Vagina (tissue), 2 donors: ENCODE measurements around the gene PIGM. TPM values are rescaled to one million over a fixed set of nuclear protein-coding genes. Genes with fewer than 3 reads are reported as not detected.

Experiments used
- DNase-seq, 2 donors: peaks; one replicate each; pipeline ENCODE4 v3.0.0-alpha.2; 2017; ENCODE audit errors: extremely low spot score in 2 of 2
- H3K27ac ChIP-seq: fragments of 200-600 bp; sonication (generic); one replicate; pipeline ENCODE4 v1.5.1; 2019
- H3K27me3 ChIP-seq: fragments of 200-600 bp; sonication (generic); one replicate; pipeline ENCODE4 v1.5.1; 2019
- H3K36me3 ChIP-seq, 2 donors: fragments of 200-600 bp; sonication (generic); one replicate each; pipeline ENCODE4 v1.5.1; 2017 to 2019
- H3K4me1 ChIP-seq: fragments of 200-600 bp; sonication (generic); one replicate; pipeline ENCODE4 v1.5.1; 2019
- H3K4me3 ChIP-seq, 2 donors: fragments of 200-600 bp; sonication (generic); 1 replicate in 1 of 2; 2 replicates in 1 of 2; pipeline ENCODE4 v1.5.1; 2016 to 2019
- H3K9me3 ChIP-seq: fragments of 200-600 bp; sonication (generic); one replicate; pipeline ENCODE4 v1.5.1; 2019
- CTCF ChIP-seq, 3 experiments: fragments of 450-650 bp in 2 of 3; fragments of 200-600 bp in 1 of 3; sonication (generic) in 1 of 3; IDR thresholded peaks; one replicate each; pipeline ENCODE4 v1.5.1; 2017 to 2019; ENCODE audit warnings: antibody characterized with exemption in 3 of 3, mild to moderate bottlenecking in 2 of 3, moderate library complexity in 2 of 3
- POLR2A ChIP-seq, 2 donors: fragments of 450-650 bp; IDR thresholded peaks; one replicate each; pipeline ENCODE4 v1.6.1; 2017; ENCODE audit warnings: antibody characterized with exemption in 2 of 2, mild to moderate bottlenecking in 2 of 2, moderate library complexity in 2 of 2
- POLR2AphosphoS5 ChIP-seq, 2 donors: sonication (generic); formaldehyde crosslinking; IDR thresholded peaks; one replicate each; pipeline ENCODE4 v1.9.0; 2017; ENCODE audit warnings: antibody characterized with exemption in 2 of 2, mild to moderate bottlenecking in 2 of 2, low read depth in 1 of 2; ENCODE audit not compliant: insufficient read depth in 1 of 2
- intact Hi-C: fragments of 100-400 bp; cut with DNase I; formaldehyde crosslinking; loops from one replicate; pipeline ENCODE4 v1.15.1; 2023
- total RNA-seq: library from RNA; depleted of rRNA; stranded (reverse); fragments of >200 nt; gene quantifications from one replicate; pipeline ENCODE4 v1.2.3, GENCODE V29; 2016

The PIGM gene
- total RNA-seq, 1 donor from 2014 or later: 2.7 TPM

GRCh38 chr1:160009081-160009480 lies 22.7 kb downstream of the PIGM start:
- Histone ChIP-seq H3K36me3 (no peaks in the 10 kb centered on the region), H3K4me3 (no peak overlapping the region), H3K27ac (no peak overlapping the region), H3K9me3 (no peaks in the 10 kb centered on the region), H3K27me3 (no peaks in the 10 kb centered on the region), H3K4me1 (no peaks in the 10 kb centered on the region)
- intact Hi-C loops: no loop called here
- TF ChIP-seq CTCF (IDR thresholded peaks at IDR 0.05) (no peak), POLR2A (IDR thresholded peaks at IDR 0.05) (no peak), POLR2AphosphoS5 (IDR thresholded peaks at IDR 0.05; ENCODE audit: insufficient read depth in 1 of 2, low read depth in 1 of 2) (no peak)
- no peak for DNase-seq

- Histone ChIP-seq H3K4me1 (no peaks in the 10 kb centered on the region), H3K4me3 (no peak overlapping the region), H3K27me3 (no peaks in the 10 kb centered on the region), H3K9me3 (no peaks in the 10 kb centered on the region), H3K27ac (no peak overlapping the region), H3K36me3 (no peaks in the 10 kb centered on the region)
- DNase-seq: no peak
- TF ChIP-seq POLR2A (IDR thresholded peaks at IDR 0.05): no peak
- TF ChIP-seq POLR2AphosphoS5 (IDR thresholded peaks at IDR 0.05; ENCODE audit: insufficient read depth in 1 of 2, low read depth in 1 of 2): no peak
- TF ChIP-seq CTCF (IDR thresholded peaks at IDR 0.05): peak in 2 of 3 experiments; percentile 72 to 79
- intact Hi-C loops: loop anchor here (2.0 kb wide), 1 partner anchor 71 kb away; no protein-coding TSS in a partner anchor
Observed at GRCh38 chr1:160007577-160008200, 24.1 kb downstream of the PIGM start.

DNA sequence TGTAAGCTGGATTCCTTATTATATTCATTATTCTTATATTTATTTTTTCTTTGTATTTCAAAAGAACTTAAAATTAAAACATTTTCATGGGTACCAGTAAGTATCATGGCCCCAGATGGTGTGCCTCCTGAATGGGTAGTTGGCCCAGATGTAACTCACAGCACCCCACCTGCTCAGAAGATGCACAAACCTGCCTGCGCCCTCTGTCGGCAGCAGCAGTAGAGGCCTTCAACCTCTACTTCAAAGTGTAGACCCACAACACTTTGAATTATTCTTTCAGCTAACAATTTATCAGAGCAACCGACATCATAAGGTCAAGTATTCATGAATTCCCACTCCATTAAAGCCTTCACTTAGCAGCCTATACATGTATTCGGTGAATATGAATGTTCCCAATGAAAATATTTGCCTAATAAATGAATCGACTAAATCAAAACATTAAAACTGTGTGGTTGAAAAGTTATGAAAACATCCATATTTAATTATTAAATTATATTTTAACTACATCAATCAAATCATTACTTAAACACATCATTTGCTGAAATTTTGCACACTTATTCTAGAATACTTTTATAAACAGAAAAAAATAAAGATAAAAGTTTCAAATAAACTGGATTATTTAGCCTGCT lies 25.4 kb downstream of the PIGM start:
- TF ChIP-seq CTCF (IDR thresholded peaks at IDR 0.05): peak in 2 of 3 experiments; percentile 54 to 60
- TF ChIP-seq POLR2AphosphoS5 (IDR thresholded peaks at IDR 0.05; ENCODE audit: insufficient read depth in 1 of 2, low read depth in 1 of 2): no peak
- Histone ChIP-seq H3K4me3 (no peak overlapping the region), H3K27me3 (no peaks in the 10 kb centered on the region), H3K9me3 (no peaks in the 10 kb centered on the region), H3K27ac (no peak overlapping the region), H3K36me3 (no peaks in the 10 kb centered on the region), H3K4me1 (no peaks in the 10 kb centered on the region)
- DNase-seq: no peak
- intact Hi-C loops: loop anchor here (2.0 kb wide), 1 partner anchor 70 kb away; no protein-coding TSS in a partner anchor

- Histone ChIP-seq H3K4me1 (no peaks in the 10 kb centered on the region), H3K36me3 (no peaks in the 10 kb centered on the region), H3K9me3 (no peaks in the 10 kb centered on the region), H3K27me3 (no peaks in the 10 kb centered on the region), H3K27ac (no peak overlapping the region), H3K4me3 (no peak overlapping the region)
- no peak for DNase-seq
- intact Hi-C loops: no loop called here
- TF ChIP-seq POLR2AphosphoS5 (IDR thresholded peaks at IDR 0.05; ENCODE audit: insufficient read depth in 1 of 2, low read depth in 1 of 2) (no peak), CTCF (IDR thresholded peaks at IDR 0.05) (no peak), POLR2A (IDR thresholded peaks at IDR 0.05) (no peak)
Observed at GRCh38 chr1:160005070-160005469, 26.7 kb downstream of the PIGM start.

DNA sequence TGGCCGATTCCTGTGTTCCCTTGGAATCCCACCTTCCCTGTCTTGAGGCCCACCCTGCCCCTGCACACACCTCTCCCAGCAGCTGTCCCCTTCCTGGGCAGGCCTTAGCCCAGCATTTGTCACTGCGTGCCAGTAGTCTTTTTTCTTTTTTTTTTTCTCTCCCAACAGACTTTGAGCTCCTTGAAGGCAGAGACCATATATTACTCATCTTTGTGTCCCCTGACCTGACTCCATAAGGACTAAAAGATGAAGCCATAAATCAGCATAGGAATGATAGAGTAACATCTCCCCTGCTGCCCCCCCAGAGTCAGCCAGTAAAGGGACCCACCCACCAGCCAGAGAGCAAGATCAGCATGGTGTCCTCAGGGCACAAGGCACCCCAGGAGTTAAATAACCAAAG lies 27.4 kb downstream of the PIGM start:
- no peak for TF ChIP-seq POLR2A (IDR thresholded peaks at IDR 0.05)
- no peak for TF ChIP-seq POLR2AphosphoS5 (IDR thresholded peaks at IDR 0.05; ENCODE audit: insufficient read depth in 1 of 2, low read depth in 1 of 2)
- TF ChIP-seq CTCF (IDR thresholded peaks at IDR 0.05): no peak
- Histone ChIP-seq H3K4me1 (no peaks in the 10 kb centered on the region), H3K9me3 (no peaks in the 10 kb centered on the region), H3K27ac (no peak overlapping the region), H3K4me3 (no peak overlapping the region), H3K36me3 (no peaks in the 10 kb centered on the region), H3K27me3 (no peaks in the 10 kb centered on the region)
- no peak for DNase-seq
- intact Hi-C loops: no loop called here
